GM19438 (cell line): ENCODE data around the gene WNT7B.

ENCODE experiments used
- ATAC-seq: cut with Tn5 transposase; IDR thresholded peaks from one replicate; pipeline ENCODE4 v1.9.1; 2021; ENCODE audit warnings: low read depth; ENCODE audit not compliant: unreplicated experiment

The WNT7B gene

GRCh38 chr22:45880716-45881523 lies 96.0 kb downstream of the WNT7B start:
- no peak for ATAC-seq

- no peak for ATAC-seq
Observed at GRCh38 chr22:45880091-45880715, 96.8 kb downstream of the WNT7B start.

GRCh38 chr22:45879552-45879949 lies 97.4 kb downstream of the WNT7B start:
- no peak for ATAC-seq

GRCh38 chr22:45878901-45879551 lies 97.9 kb downstream of the WNT7B start:
- ATAC-seq: no peak

GRCh38 chr22:45878051-45878781 lies 98.7 kb downstream of the WNT7B start:
- no peak for ATAC-seq

GRCh38 chr22:45877651-45878050 lies 99.3 kb downstream of the WNT7B start:
- ATAC-seq: no peak

- ATAC-seq: no peak
Observed at GRCh38 chr22:45877036-45877380, 100.0 kb downstream of the WNT7B start.

GRCh38 chr22:45876136-45877035 lies 100.6 kb downstream of the WNT7B start:
- no peak for ATAC-seq

GRCh38 chr22:45872659-45873263 lies 104.2 kb downstream of the WNT7B start:
- ATAC-seq: no peak

GRCh38 chr22:45871721-45872120 lies 105.2 kb downstream of the WNT7B start:
- no peak for ATAC-seq
